ENCODE data around the gene RHPN2.

GRCh38 chr19:33024398-33024797 is 40.3 kb downstream of the RHPN2 start:
- TF ChIP-seq, protein P1, sequence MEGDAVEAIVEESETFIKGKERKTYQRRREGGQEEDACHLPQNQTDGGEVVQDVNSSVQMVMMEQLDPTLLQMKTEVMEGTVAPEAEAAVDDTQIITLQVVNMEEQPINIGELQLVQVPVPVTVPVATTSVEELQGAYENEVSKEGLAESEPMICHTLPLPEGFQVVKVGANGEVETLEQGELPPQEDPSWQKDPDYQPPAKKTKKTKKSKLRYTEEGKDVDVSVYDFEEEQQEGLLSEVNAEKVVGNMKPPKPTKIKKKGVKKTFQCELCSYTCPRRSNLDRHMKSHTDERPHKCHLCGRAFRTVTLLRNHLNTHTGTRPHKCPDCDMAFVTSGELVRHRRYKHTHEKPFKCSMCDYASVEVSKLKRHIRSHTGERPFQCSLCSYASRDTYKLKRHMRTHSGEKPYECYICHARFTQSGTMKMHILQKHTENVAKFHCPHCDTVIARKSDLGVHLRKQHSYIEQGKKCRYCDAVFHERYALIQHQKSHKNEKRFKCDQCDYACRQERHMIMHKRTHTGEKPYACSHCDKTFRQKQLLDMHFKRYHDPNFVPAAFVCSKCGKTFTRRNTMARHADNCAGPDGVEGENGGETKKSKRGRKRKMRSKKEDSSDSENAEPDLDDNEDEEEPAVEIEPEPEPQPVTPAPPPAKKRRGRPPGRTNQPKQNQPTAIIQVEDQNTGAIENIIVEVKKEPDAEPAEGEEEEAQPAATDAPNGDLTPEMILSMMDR (conservative IDR thresholded peaks at IDR 0.05; ENCODE audit: low read length) = no peak
- no peak for TF ChIP-seq EZH2phosphoT487 (IDR thresholded peaks at IDR 0.05; ENCODE audit: borderline replicate concordance)

All from Loucy (cell line).